ENCODE data around the gene PSD. TPM values are rescaled to one million over a fixed set of nuclear protein-coding genes. Genes with fewer than 3 reads are reported as not detected.

PSD gene
- total and polyA plus RNA-seq, 9 of the 15 experiments (the other 6 are each of a cell fraction or from before 2014, with no cell fraction given) = 0.11 to 1.7 (median 0.54) TPM; not detected in 2

- TF ChIP-seq ZNF280B (CRISPR knock-in tag; IDR thresholded peaks at IDR 0.05) (no peak), FOXP4 (CRISPR knock-in tag; IDR thresholded peaks at IDR 0.05; ENCODE audit: borderline replicate concordance) (0 out of 2 replicates have a peak, but pooled peaks have one; percentile 35), ETV5 (CRISPR knock-in tag; IDR thresholded peaks at IDR 0.05; ENCODE audit: low read depth) (no peak), FOXK2 (conservative IDR thresholded peaks at IDR 0.05 in 1 of 2, IDR thresholded peaks at IDR 0.05 in 1 of 2; ENCODE audit: low read depth in 2 of 2) (no peak; a peak in 1 of 4 replicates), ZNF778 (CRISPR knock-in tag; IDR thresholded peaks at IDR 0.05) (no peak), KHSRP (IDR thresholded peaks at IDR 0.05) (no peak), TRIM24 (IDR thresholded peaks at IDR 0.05) (no peak), THAP12 (CRISPR knock-in tag; IDR thresholded peaks at IDR 0.05) (0 out of 2 replicates have a peak, but pooled peaks have one; percentile 60), VEZF1 (CRISPR knock-in tag; IDR thresholded peaks at IDR 0.05) (peak; percentile 74), IFI16 (CRISPR knock-in tag; IDR thresholded peaks at IDR 0.05) (no peak), KAT2B (IDR thresholded peaks at IDR 0.05; ENCODE audit: low read depth, low read length) (no peak), ZNF277 (CRISPR knock-in tag; IDR thresholded peaks at IDR 0.05; ENCODE audit: borderline replicate concordance) (no peak), CBFB (CRISPR knock-in tag; IDR thresholded peaks at IDR 0.05) (no peak), HDAC8 (tag; IDR thresholded peaks at IDR 0.05) (no peak), CHAMP1 (IDR thresholded peaks at IDR 0.05) (no peak)
These were observed 13.8 kb upstream of the PSD start, which contains the start of gene CUEDC2 (continued) for GRCh38 chr10:102432162-102432950.
